Measurements from ENCODE around the gene DENND11. TPM values are rescaled to one million over a fixed set of nuclear protein-coding genes. Genes with fewer than 3 reads are reported as not detected.

DENND11 gene
- total RNA-seq, 4 donors from 2014 or later = 17.0 to 24.1 (median 19.1) TPM

DNA sequence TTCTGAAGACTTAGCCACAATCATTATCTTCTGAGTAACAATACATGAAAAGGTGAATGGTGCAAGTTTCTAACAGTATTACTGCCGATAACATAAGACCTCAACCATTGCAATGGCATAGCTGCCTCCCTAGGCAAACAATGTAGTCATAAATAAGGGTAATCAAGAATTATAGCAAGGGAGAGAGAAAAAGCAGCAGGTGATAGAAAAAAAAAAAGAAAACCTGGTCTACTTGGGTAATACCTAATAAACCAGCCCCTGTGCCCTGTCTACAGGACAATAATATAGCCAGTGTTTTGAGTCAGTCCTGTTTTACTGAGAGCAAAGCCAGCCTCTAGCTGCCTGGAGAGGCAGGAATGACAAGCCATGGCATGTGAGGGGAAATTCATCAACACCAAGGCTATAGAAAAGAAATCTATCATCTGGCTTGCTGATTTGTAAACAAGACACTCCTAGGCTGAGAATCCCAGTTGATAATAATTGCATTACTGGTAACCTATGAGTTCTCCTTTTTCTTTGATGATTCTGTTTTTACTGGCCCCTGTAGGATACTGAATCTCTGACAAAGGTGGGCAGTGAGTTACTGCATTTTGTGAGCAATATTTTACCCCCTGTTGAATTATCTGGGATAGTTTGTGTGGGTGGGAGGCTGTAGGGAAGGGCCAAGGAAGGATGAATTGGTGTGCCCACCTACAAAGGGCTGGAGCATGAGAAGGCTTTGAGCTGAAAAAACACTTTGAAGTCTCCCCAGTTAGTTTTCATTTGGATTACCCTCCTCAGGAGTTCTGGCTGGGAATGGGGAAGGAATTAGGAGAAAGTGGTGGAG, 4.5 kb upstream of the DENND11 start:
- TF ChIP-seq, protein P1, sequence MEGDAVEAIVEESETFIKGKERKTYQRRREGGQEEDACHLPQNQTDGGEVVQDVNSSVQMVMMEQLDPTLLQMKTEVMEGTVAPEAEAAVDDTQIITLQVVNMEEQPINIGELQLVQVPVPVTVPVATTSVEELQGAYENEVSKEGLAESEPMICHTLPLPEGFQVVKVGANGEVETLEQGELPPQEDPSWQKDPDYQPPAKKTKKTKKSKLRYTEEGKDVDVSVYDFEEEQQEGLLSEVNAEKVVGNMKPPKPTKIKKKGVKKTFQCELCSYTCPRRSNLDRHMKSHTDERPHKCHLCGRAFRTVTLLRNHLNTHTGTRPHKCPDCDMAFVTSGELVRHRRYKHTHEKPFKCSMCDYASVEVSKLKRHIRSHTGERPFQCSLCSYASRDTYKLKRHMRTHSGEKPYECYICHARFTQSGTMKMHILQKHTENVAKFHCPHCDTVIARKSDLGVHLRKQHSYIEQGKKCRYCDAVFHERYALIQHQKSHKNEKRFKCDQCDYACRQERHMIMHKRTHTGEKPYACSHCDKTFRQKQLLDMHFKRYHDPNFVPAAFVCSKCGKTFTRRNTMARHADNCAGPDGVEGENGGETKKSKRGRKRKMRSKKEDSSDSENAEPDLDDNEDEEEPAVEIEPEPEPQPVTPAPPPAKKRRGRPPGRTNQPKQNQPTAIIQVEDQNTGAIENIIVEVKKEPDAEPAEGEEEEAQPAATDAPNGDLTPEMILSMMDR (IDR thresholded peaks at IDR 0.05; ENCODE audit: low read depth) = no peak

- TF ChIP-seq, protein P1 (IDR thresholded peaks at IDR 0.05; ENCODE audit: low read depth) = no peak
Observed at GRCh38 chr7:141704741-141705140, 2.8 kb upstream of the DENND11 start.

- TF ChIP-seq, protein P1 (IDR thresholded peaks at IDR 0.05; ENCODE audit: low read depth) = no peak
Observed at GRCh38 chr7:141704112-141704511, 2.1 kb upstream of the DENND11 start.

GRCh38 chr7:141702892-141703291, 926 bp upstream of the DENND11 start:
- TF ChIP-seq, protein P1 (IDR thresholded peaks at IDR 0.05; ENCODE audit: low read depth) = no peak

- TF ChIP-seq, protein P1 (IDR thresholded peaks at IDR 0.05; ENCODE audit: low read depth) = no peak
Observed at GRCh38 chr7:141701489-141702046, 398 bp downstream of the DENND11 start.

- TF ChIP-seq, protein P1 (IDR thresholded peaks at IDR 0.05; ENCODE audit: low read depth) = no peak
Observed at GRCh38 chr7:141700848-141701371, 1.1 kb downstream of the DENND11 start.

GRCh38 chr7:141700296-141700847, 1.6 kb downstream of the DENND11 start:
- TF ChIP-seq, protein P1 (IDR thresholded peaks at IDR 0.05; ENCODE audit: low read depth) = no peak
